Erythroblast (primary cell): ENCODE results near the gene SIGLEC12.
"Not testable (repeated sequence)": the region's sequence is repeated elsewhere in the genome, so short reads cannot be mapped to it uniquely, and the experiment has no call there.

Experiments used
- GATA1 ChIP-seq: IDR thresholded peaks from 2 replicates; pipeline ENCODE4 v1.6.1; 2011; ENCODE audit warnings: low read depth, mild to moderate bottlenecking, control low read depth, low read length, moderate library complexity
- POLR2A ChIP-seq: IDR thresholded peaks from 2 replicates; pipeline ENCODE4 v1.6.1; 2011; ENCODE audit warnings: mild to moderate bottlenecking, low read length

GRCh38 chr19:51447510-51447909 lies 54.1 kb downstream of the SIGLEC12 start:
- not testable (repeated sequence) for TF ChIP-seq POLR2A, GATA1
